Germinal center (tissue), 1 donor: Measurements from ENCODE around the gene NOD1.
"Not testable (repeated sequence)": the region's sequence is repeated elsewhere in the genome, so short reads cannot be mapped to it uniquely, and the experiment has no call there.

ENCODE experiments used
- DNase-seq: peaks from one replicate; pipeline ENCODE4 v3.0.0; 2012; ENCODE audit warnings: mixed read lengths, low spot score

Gene NOD1

DNA sequence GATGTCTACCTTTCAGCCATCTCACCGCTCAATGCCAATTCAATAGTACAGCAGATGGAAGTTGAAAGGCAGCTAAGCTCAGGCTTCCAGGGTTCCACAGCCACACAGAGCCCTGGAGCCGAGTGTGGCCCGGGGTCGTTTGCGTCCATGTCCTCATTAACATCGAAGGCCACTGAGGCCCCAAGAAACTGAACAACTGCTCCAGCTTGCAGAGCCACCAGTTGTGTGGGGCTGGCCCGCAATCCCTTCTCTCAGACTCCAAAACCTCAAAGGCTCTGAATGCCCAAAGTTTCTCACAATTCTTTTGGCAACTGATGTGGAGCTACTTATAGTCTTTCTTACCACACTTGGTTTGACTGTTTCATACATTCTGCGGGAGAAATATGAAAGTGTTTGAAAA, 31.1 kb downstream of the NOD1 start:
- no peak for DNase-seq

DNA sequence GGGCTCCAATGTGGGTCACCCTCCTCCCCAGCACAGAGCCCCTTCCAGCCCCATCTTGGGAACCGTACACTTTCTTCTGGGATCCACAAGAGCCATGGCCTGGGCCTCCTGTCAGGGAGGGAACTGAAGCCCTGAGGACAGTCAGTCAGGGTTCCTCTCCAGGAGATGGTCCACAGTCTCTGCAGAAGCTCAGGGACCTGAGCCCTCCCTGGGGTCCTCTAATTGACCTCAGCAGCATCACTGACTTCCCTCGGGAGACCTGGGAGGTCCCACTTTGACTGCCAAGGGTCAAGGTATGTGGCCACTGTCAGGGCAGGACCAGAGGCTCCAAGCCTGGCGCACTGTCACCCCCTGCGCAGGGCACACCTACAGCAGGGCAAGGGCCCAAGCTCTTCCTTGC, 32.3 kb downstream of the NOD1 start:
- DNase-seq = no peak

DNA sequence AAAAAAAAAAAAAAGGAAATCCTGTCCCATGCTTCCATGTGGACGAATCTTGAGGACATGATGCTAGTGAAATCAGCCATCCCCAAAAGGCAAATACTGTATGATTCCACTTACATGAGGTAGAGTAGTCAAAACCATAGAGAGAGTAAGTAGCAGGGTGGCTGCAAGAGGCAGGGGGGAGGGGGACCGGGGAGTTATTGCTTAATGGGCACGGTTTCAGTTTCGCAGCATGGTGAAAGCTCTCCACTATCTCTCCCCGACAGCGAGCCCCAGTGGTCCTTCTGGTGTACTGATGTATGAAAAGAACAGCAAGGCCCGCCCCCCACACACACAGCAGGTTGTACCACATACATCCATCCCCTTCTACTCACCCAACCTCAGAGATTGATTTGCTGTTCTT, 32.8 kb downstream of the NOD1 start:
- peak; percentile 88 for DNase-seq

DNA sequence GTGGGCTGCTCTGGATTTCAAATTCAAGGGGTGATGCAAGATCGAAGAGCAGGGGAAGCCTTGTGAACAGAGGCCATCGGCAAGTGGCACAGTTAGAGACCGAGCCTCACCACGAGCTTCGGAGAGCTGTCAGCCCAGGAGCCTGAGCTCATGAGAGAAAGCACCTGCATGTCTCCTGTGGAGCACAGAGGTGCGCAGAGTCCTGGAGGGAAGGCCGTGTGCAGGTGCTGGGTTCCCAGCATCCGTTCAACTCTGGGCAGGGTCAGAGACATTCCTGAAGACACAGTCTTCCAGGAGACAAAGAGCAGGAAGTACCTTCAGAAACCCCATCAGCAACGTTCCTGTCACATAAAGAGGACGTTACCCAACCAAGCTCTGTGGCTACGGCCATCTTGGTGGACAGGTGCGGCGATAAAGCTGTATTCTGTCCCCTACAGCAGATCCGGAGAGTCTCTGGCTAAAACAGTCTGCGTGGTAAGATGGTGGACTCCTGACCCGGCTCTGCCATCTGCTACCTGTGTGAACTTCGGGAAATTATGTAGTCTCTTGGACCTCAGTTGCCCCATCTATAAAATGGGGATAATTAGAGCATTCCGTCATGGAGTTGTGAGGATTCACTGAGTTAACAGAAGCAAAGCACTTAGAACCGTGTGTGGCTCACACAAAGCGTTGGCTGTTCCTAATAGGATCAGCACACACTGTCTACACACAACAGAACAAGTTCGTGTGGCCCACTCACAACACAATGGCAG, 40.6 kb downstream of the NOD1 start:
- no peak for DNase-seq

DNA sequence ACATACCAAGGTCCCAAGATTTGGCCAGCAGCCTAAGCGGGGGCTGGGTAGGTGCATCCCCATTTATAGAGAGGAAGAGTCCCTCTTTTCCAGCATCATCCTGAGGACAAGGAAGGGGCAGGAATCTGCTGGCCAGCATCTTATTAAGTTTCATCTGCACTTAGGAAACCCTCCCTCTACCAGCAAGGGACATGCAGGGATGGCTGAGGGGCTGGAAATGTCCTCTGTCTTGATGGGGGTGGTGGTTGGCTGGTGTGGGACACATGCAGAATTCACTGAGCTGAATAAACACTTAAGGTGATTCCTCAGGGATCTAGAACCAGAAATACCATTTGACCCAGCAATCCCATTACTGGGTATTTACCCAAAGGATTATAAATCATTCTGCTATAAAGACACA, 42.1 kb downstream of the NOD1 start:
- no peak for DNase-seq

DNA sequence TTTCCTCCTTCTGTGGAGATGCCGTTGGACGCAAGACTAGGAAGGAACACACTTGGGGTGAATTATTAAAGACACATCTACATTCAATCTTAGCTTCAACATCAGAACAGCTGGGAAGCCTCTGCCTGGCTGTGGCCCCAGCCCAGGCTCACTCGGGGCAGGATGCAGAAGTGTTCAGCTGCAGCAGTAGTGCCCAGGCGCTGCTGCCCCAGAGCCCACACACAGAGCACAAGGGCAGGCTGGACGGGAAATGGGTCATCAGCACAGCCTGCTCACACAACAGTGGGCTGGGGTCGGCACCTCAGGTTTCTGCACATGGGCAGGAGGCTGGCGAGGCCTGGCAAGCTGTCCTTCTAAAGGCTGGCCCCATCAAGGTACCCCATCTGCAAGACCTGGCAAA, 42.5 kb downstream of the NOD1 start:
- DNase-seq = no peak

DNA sequence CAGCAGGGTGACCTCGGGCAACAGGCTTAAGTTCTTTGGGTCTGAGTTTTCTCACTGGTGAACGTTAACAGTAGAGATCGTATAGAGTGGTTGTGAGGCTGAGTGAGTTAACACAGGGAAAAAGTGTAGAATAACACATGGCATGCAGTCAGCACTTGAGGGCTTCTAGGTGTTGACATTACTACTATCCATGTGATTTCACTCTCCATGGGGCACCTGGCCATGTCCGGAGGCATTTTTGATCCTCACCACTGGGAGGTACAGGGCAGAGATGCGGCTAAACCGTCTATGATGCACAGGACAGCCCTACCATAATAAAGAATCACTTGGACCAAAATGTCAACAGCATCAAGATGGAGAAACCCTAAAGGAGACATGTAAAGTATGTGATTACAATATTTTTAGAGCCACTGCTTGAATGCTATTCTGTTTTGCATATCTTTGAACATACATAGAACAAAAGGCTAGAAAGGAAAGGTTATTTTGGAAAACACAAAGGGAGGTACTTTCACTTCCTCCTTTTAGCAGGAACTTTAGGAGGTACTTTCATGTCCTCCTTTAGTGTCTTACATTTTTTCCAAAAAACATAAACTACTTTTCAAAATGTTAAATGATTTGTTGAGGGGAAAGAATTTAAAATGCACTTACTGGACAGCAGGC, 44.3 kb downstream of the NOD1 start:
- peak; percentile 50 for DNase-seq

DNA sequence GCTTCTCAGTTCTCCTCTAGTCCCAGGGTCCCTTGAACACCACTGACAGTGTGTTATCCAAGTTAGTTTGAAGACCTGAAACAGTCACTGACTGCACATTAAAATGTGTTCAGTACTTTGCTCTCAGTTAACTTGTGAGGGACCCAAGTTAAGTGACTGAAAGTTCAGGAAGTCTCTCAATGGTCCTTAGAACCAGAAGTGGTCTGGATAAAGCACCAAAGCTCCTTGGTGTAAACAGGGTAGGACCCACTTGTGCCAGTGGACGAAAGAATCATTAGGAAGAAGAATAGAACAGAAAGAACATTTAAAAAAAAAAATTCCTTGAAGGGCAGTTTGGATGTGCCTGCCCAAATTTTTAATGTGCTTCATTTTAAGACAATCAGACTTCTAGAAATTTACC, 45.1 kb downstream of the NOD1 start:
- DNase-seq = no peak

DNA sequence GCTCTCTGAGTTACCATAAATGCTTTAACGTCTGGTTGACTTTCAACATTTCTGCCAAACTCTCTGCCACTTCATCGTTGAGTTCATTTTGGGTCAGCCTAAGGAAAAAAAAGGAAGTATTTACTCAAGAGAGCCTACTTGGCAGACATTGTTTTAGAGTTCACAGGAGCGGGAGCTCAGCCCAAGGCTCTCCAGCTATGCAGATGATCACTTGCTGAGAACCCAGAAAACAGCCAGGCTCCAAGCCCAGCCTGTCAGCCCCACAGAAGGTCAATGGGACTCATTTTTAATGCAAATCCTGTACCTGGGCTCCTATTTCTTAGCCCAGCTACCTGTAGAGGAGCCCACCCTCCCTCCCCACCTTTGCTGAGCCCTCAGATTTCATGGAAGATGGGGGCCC, 45.5 kb downstream of the NOD1 start:
- DNase-seq = no peak

DNA sequence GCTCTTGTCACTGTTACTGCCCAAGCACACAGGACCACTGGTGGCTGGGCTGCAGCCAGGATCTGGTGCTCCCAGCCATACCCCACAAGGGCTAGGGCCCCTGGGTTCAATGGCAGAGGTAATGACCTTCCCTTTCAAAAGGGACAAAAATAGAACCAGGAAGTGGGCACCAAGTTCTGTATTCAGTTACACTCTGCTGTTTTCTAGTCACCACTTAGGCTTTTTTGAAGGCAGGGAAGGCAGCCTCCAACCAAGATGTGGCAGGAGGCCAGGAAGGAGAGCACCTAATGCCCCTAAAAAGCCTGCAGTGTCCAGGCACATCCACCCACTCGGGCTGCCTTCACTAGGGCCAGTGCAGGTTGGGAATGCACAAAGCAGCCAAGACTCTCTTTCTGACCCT, 47.8 kb downstream of the NOD1 start:
- DNase-seq = no peak

DNA sequence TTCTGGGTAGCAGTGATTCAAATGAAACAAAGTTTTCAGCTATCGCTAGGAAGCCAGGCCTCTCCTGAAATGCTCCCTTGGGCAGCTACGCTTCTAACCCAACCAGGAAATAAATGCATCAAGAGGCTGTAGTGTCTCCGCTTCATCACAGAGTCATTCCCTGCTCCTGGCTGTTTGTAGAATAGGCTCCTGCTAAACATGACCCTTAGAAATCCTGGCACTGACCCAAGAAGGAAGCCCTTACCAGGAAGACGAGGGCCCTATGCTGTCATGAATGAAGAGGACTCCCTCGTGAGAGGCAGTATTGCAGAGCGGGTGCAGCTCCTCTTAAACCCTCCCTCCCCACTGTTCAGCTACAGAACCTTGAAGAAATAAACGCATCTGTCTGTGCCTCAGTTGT, 48.3 kb downstream of the NOD1 start:
- no peak for DNase-seq

DNA sequence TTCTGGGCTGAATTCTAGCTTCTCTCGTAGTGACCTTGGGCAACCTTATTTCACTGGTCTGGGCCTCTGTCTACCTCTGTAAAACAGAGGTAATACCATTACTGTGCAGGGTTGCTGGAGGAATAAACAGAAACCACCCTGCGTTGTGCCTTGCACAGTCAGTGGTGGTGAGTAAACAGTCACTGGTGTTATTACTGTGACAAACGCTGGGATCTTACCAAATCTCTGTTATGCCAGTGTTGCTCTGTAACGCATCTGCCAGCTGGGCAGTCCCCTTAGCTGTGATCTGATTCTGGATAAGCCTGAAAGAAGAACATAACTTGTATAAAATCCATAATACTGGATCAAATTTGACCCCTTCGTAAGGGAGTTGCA, 49.4 kb downstream of the NOD1 start:
- DNase-seq = no peak

DNA sequence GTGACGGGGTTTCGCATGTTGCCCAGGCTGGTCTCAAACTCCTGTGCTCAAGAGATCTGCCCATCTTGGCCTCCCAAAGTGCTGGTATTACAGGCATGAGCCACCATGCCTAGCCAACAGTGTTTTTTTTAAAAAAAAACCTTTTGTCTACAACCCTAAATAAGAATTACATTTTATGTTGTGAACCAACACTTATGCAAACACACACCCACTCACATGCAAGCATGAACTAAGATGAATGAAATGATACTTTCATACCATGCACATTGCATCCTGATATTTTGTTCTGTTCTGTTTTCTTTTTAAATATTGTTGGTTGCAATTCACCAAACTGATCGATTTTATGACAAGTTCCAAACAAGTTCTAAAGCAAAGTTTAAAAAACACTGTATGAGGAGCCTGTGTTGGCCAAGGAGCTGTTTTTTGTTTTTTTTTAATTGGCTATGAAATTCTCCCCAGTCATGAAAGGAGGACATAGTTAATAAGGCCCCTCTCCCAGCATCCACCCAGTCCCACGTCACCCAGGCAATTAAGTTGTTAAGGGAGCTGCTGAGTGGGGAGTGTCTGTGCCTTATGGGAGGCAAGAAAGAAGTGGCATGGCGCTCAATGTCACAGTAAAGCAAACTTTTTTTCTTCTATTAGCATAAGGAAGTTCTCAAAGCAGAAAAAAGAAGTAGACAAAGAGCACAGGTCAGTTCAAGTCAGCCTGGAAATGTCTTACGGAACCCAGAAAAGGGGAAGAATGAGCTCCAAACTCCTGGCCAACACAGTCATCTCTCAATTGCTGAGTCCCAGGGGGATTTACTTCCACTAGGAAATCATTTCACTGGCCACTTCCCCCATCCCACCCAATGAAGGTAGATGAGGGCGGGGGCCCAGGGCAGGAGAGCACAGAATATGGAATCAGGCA, 50.1 kb downstream of the NOD1 start:
- DNase-seq = no peak

DNA sequence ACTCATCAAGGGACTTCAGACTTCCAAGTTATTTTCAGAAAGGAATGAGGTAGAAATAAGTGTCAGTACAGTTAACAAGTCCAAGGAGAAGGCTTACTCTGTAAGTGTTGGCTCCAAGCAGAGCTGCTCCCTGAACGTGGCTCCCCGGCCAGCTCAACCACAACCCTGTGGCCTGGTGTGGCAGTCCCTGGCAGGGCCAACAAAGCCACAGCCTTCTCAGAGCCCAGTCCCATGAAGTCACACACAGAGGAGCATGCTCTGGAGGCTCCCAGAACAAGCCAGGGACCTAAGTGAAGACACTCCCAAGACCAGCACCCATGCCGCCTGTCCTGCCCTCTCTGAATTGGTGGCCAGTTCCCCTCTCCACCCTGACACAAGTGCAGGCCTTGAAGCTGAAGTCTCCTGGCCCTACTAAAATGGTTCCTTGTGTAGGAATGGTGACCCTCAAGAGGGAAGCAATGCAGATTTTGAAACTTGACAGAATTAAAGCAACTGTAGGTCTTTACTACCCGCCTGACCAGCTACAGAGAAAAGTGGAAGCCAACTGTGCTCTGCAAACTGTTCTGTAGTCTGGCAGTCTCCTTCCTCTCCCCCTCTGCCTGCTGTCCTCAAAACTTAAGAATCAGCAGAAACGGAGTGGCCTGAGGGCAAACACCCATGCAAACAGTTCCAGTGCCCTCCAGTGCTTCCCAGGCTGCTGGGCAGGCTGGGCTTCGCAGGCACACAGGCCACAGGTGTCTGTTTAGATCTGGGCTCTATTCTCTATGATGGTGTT, 51.1 kb downstream of the NOD1 start:
- no peak for DNase-seq

DNA sequence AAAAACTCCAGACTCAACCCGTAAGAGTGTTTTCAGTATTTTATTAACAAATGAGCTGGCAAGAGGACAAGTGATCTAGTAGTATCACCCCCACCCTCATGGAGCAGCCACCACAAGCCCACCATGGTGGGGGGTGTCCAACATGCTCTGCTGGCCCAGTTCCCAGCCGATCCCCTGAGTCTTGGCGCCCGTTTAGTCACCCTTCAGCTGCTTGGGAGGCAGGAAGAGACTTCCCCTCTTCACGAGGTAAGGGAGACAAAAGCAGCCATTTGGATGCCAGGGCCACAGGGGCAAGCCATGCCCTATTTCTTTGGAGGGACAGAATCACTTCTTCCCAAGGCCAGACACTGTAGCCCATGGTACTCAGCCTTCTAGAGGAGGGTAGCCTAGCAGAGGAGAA, 54.1 kb downstream of the NOD1 start:
- no peak for DNase-seq

DNA sequence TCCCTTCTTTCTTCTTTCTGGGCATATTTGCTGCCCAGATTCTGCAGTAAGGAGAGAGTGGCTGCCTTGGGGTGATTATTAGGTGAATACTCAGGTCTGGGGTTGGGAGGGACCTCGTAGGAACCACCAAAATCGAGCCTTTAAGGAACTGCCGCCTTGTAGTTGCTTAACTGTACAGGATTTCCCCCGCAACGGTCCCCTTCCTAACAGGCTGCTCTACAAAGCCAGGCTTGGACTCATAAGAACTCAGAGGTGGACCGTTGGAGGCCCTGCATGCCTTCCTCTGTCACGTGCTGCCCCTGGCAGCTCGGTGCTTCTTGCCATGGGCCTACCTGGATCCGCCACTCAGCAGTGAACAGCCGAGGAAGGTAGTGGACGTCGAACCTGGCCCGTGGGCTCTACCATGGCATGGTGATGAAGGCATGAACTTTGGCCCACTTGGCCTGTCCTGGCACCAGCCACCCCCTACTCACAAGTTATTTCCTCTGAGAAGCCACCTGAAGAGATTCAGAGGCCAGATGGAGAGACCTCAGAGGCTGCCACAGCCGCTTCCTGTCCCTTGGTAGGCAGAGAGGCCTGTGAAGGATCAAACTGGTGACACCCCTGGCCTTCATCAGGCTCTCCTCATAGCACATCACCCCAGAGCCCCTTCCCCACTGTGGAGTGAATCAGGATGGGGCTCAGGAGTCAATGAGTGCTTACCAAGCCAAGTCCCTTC, 54.6 kb downstream of the NOD1 start:
- DNase-seq = no peak

DNA sequence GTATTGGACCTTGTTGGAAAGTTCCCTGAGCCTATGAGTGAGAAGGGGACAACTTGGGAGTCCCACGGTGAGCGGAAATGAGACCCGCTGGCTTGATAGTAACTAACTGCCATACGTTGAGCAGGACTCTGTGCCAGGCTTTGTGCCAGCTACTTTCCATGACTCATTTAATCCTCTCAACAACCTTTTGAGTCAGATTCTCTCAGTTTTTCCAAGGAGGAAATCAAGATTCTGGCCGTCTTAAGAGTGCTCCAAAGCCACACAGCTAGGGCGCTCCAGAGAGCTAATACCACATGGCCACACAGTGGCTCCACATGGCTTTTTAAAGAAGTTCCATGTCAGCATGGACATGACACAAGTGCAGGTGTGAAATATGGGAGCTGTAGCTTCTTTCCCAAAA, 55.7 kb downstream of the NOD1 start:
- DNase-seq = no peak

DNA sequence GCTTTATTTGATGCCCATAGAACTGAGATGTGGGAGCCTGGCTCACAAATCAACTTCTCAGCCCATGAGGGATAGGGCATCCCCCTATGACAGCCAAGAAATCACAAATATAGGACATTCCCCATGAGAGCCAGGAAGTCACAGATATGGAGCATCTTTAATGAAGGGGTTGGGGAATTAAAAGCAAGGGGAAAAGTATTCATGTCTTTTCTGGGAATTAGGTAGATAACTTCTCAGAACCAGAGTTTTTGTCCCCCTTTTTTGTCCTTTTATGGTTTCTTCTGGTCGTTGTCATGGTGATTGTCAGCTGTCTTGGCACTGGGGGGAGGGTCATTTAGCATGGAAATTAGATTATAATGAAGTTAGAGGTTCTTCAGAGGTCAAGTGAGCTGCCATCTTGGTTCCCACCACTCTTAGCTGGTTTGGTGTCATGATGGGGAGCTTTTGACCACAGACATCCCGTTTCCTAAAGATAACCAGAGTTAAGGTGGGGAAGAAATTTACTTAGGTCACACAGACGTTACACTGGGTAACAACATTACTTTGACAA, 56.9 kb downstream of the NOD1 start:
- DNase-seq = no peak

DNA sequence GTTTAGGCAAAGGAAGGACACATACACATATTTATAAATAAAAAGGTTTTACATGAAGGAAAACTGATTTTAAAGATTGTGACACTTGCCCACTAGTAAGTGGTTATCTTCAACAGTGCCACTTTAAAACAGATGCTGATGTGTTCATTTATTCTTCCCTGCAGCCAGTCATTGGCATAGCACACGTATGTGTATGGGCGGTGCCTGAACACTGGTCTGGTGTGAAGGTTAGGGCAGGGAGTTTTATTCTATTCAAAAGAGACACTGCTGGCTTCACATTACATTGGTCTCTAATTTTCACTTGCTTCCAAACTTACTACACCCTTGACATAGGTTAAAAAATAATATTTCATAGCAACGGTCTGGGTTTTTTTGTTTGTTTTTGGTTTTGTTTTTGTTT, 57.9 kb downstream of the NOD1 start:
- no peak for DNase-seq

DNA sequence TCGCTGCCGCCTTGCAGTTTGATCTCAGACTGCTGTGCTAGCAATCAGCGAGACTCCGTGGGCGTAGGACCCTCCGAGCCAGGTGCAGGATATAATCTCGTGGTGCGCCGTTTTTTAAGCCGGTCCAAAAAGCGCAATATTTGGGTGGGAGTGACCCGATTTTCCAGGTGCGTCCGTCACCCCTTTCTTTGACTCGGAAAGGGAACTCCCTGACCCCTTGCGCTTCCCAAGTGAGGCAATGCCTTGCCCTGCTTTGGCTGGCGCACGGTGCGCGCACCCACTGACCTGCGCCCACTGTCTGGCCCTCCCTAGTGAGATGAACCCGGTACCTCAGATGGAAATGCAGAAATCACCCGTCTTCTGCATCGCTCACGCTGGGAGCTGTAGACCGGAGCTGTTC, 58.5 kb downstream of the NOD1 start:
- DNase-seq = not testable (repeated sequence)

DNA sequence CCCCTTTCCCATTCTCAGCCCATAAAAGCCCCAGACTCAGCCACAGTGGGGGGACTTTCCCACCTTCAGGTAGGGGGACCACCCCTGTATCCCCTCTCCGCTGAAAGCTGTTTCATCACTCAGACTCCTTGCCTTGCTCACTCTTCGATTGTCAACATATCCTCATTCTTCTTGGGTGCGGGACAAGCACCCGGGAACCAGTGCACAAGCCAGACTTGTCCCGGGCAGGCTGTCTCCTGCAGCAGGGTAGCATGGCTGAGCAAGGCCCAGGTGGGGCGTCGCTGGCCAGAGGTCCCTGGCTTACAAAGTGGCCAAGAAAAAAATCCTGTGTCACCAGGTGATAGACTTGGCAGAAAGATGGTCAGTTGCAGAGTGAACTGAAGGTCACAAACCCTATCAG, 64.7 kb downstream of the NOD1 start:
- DNase-seq = no peak
